Endothelial cell (in vitro differentiated cells): Measurements from ENCODE around the gene PDGFRA. TPM values are rescaled to one million over a fixed set of nuclear protein-coding genes. Genes with fewer than 3 reads are reported as not detected.

ENCODE experiments used
- DNase-seq: peaks from one replicate; pipeline ENCODE4 v3.0.0; 2021; ENCODE audit warnings: low spot score
- H3K27ac Mint-ChIP-seq: one replicate; pipeline ENCODE4 v1.8.0; 2021; ENCODE audit warnings: mixed read lengths, inconsistent platforms; ENCODE audit not compliant: unreplicated experiment
- H3K27me3 Mint-ChIP-seq: one replicate; pipeline ENCODE4 v1.8.0; 2021; ENCODE audit warnings: mild to moderate bottlenecking, moderate library complexity, mixed read lengths, inconsistent platforms; ENCODE audit not compliant: unreplicated experiment
- H3K36me3 Mint-ChIP-seq: one replicate; pipeline ENCODE4 v1.8.0; 2021; ENCODE audit warnings: mild to moderate bottlenecking, low read depth, mixed read lengths, inconsistent platforms; ENCODE audit not compliant: unreplicated experiment
- H3K4me1 Mint-ChIP-seq: one replicate; pipeline ENCODE4 v1.8.0; 2021; ENCODE audit warnings: mild to moderate bottlenecking, mixed read lengths, inconsistent platforms; ENCODE audit not compliant: unreplicated experiment
- H3K4me3 Mint-ChIP-seq: one replicate; pipeline ENCODE4 v1.8.0; 2021; ENCODE audit warnings: mild to moderate bottlenecking, mixed read lengths, inconsistent platforms; ENCODE audit not compliant: unreplicated experiment
- H3K9me3 Mint-ChIP-seq: one replicate; pipeline ENCODE4 v1.8.0; 2021; ENCODE audit warnings: mixed read lengths, inconsistent platforms; ENCODE audit not compliant: unreplicated experiment
- total RNA-seq: library from RNA; stranded (reverse); fragmentation: NEBNext Ultra II Directional; extraction: Animal tissue kit (Norgen Biotek cat#: 25700); gene quantifications from one replicate; pipeline ENCODE4 v1.2.1, GENCODE V29; 2021; ENCODE audit not compliant: unreplicated experiment
- TF ChIP-seq, protein P1 (sequence below): fragments of 200-600 bp; sonication (generic); IDR thresholded peaks from one replicate; pipeline ENCODE4 v1.5.0; 2021; ENCODE audit warnings: antibody characterized with exemption; ENCODE audit not compliant: unreplicated experiment

Gene PDGFRA
- total RNA-seq, 1 donor from 2014 or later = 3.4 TPM

DNA sequence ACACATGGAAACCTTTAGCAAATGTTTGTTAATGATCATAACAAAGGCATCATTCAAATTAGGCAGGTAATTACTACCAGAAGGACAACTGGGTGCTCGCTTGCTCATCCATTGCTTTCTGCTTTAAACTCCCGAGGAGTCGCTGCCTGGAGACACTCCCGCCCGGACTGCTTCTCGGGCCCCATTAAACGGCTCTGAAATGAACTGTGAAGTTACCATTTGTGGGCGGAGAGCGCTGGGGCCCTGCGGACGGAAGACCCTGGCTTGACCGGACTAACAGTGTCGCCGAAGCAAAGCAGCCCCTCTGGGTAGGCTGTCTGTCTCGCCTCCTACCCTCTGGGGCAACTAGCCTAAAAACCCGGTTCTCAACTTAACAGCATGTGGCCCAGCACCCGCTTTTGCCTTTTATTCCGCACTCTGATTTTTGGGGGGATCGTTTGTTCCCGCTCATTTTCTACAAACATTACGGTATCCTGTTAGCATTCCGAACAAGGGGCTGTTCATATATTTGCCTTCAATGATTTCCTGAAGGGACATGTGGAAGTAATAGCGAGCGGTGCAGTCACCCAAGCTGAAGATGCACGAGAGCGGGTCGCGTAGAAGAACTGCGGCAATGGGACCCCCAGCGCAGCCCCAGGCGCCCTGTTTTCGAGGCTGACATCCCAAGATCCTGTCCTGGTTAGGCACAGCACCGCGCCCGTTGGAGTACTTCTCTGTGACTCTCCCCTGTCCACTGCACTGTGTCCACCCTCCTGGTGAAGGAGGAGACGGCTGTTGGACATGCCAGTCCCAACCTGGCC, 1.6 kb upstream of the PDGFRA start:
- peaks cover 32% of the 10 kb centered on the region for H3K27me3 Mint-ChIP-seq
- peak overlapping the region; percentile 86 for H3K4me3 Mint-ChIP-seq
- no peaks in the 10 kb centered on the region for H3K36me3 Mint-ChIP-seq
- no peaks in the 10 kb centered on the region for H3K9me3 Mint-ChIP-seq
- no peak overlapping the region for H3K27ac Mint-ChIP-seq
- H3K4me1 Mint-ChIP-seq = peaks cover 37% of the 10 kb centered on the region
- DNase-seq = peak; percentile 47
- TF ChIP-seq, protein P1, sequence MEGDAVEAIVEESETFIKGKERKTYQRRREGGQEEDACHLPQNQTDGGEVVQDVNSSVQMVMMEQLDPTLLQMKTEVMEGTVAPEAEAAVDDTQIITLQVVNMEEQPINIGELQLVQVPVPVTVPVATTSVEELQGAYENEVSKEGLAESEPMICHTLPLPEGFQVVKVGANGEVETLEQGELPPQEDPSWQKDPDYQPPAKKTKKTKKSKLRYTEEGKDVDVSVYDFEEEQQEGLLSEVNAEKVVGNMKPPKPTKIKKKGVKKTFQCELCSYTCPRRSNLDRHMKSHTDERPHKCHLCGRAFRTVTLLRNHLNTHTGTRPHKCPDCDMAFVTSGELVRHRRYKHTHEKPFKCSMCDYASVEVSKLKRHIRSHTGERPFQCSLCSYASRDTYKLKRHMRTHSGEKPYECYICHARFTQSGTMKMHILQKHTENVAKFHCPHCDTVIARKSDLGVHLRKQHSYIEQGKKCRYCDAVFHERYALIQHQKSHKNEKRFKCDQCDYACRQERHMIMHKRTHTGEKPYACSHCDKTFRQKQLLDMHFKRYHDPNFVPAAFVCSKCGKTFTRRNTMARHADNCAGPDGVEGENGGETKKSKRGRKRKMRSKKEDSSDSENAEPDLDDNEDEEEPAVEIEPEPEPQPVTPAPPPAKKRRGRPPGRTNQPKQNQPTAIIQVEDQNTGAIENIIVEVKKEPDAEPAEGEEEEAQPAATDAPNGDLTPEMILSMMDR = no peak

DNA sequence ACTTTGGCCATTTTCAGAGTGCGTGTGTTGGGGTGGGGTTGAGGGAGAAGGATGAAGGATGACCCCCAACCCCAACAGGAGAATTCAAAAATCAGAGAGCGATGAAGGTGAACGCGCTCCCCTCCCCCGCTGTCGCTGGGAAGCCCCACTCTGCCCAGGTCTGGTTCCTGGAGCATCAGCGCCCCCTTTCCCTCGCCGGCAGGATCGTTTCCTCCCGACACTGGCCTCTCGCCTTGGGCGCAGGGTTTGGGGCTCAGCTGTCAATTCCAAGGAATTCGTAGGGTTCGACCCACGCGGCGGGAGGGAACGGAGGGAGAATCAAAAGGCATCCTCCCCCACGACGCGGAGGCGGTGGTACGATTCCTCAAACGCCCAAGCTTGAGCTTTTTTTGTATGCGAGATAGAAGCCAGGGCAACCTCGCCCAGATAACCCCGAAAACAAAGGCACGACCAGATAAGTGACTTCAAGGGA, 1.0 kb upstream of the PDGFRA start:
- DNase-seq = peak; percentile 88
- Mint-ChIP-seq H3K4me1 (peaks cover 37% of the 10 kb centered on the region), H3K27ac (peak overlapping the region; percentile 59), H3K36me3 (no peaks in the 10 kb centered on the region), H3K4me3 (peak overlapping the region; percentile 86), H3K9me3 (no peaks in the 10 kb centered on the region), H3K27me3 (peaks cover 35% of the 10 kb centered on the region)
- TF ChIP-seq, protein P1 = peak; percentile 75

DNA sequence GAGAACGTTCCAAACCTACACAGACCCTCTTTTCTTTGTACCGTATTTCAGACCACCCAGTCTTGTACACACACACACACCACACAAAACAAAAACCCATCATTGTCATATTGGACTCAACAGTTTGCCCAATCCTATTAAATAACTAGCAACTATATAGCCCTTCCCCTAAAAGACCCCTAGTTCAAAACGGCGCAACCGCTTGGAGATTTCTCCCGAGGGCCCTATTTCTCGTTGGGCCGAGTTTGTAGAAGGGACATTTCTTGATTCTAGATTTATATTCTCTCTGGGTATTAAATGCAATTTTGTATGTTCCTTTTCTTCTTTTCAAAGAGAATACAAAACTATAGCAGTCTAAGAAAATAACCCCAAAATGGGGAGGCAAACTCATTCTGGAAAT, 547 bp upstream of the PDGFRA start:
- no peaks in the 10 kb centered on the region for H3K36me3 Mint-ChIP-seq
- H3K4me3 Mint-ChIP-seq = peak overlapping the region; percentile 64
- peak overlapping the region; percentile 59 for H3K27ac Mint-ChIP-seq
- TF ChIP-seq, protein P1 = no peak
- H3K9me3 Mint-ChIP-seq = no peaks in the 10 kb centered on the region
- DNase-seq = no peak
- peaks cover 32% of the 10 kb centered on the region for H3K27me3 Mint-ChIP-seq
- H3K4me1 Mint-ChIP-seq = peaks cover 37% of the 10 kb centered on the region

DNA sequence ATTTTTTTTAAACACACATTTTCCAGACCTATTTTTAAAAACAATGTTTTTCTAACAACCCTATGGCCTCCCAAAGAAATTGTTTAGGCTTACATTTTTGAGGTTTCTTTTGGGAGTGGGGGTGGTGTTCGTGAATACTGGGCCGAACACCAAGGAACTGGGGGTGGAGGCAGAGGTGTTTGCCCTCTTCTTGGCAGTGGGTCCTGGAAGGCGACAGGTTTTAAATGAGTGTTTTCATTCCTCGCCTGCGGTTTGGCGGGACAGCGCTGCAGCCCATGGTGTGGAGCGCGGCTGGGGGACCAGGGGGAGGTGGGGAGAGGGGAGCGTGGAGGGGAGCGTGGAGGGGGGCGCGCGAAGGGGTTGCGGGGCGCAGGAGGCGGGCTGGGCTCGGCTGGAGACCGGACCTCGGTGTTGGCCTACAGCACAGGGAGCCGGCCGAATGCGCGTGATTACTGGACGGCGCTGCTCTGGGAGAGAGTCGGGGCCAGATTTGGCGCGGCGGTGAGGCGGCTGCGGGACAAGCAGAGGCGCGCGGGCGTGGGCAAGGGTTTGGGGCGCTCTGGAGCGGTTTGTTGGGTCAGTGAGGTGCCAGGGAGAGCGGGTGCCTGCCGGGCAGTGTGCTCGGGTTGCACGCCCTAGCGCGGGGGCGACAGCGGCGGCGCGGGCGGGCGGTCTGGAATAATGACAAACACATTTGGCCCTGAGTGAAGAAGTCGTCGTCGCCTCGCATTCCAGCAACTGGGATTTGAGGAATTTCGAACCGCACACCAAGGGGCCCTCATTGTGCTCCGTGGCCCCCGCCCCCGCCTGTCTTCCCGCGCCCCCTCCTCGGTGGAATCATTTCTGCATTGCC, 764 bp downstream of the PDGFRA start:
- peak; percentile 50 for DNase-seq
- no peaks in the 10 kb centered on the region for H3K9me3 Mint-ChIP-seq
- no peak overlapping the region for H3K27ac Mint-ChIP-seq
- H3K36me3 Mint-ChIP-seq = no peaks in the 10 kb centered on the region
- TF ChIP-seq, protein P1 = no peak
- H3K4me1 Mint-ChIP-seq = peaks cover 40% of the 10 kb centered on the region
- peaks cover 25% of the 10 kb centered on the region for H3K27me3 Mint-ChIP-seq
- H3K4me3 Mint-ChIP-seq = peak overlapping the region; percentile 80
